Measurements from ENCODE around the gene FLYWCH2.
"Not testable (repeated sequence)": the region's sequence is repeated elsewhere in the genome, so short reads cannot be mapped to it uniquely, and the experiment has no call there.

FLYWCH2 gene

DNA sequence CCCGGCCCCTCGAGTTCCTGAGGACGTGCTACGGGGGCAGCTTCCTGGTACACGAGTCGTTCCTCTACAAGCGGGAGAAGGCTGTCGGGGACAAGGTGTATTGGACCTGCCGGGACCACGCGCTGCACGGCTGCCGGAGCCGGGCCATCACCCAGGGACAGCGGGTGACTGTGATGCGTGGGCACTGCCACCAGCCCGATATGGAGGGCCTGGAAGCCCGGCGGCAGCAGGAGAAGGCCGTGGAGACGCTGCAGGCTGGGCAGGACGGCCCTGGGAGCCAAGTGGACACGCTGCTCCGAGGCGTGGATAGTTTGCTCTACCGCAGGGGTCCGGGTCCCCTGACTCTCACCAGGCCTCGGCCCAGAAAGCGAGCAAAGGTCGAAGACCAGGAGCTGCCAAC is 50.1 kb downstream of the FLYWCH2 start:
- H3K4me3 ChIP-seq: no peak overlapping the region
- H3K9me3 ChIP-seq (ENCODE audit: low read depth, low read length): no peaks in the 10 kb centered on the region
- peaks cover 2% of the 10 kb centered on the region; the same call in 1 of the 2 replicates for H3K36me3 ChIP-seq (ENCODE audit: insufficient read depth, low read length)
- no peak overlapping the region for H3K9ac ChIP-seq (ENCODE audit: insufficient read length)
- H3K27ac ChIP-seq: no peak overlapping the region
- no peak for TF ChIP-seq EZH2 (IDR thresholded peaks at IDR 0.05)
- no peak for TF ChIP-seq POLR2AphosphoS5 (IDR thresholded peaks at IDR 0.05; ENCODE audit: borderline replicate concordance, low read depth, low read length)
- TF ChIP-seq FOXP2 (optimal IDR thresholded peaks at IDR 0.05; ENCODE audit: control extremely low read depth, extremely low read length, insufficient read depth): no peak
- no peak for DNase-seq (ENCODE audit: low read depth, low spot score)

DNA sequence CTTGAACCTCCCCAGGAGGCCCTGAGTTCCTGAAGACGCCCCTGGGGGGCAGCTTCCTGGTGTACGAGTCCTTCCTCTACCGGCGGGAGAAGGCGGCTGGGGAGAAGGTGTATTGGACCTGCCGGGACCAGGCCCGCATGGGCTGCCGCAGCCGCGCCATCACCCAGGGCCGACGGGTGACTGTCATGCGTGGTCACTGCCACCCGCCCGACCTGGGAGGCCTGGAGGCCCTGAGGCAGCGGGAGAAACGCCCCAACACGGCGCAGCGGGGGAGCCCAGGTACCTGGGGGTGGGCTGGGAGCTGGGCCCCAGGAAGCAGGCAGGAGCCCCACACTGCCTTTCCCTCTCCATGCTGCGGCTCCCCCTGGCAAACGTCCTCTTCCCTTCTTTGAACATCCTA is 50.7 kb downstream of the FLYWCH2 start:
- H3K9ac ChIP-seq (ENCODE audit: insufficient read length): no peak overlapping the region
- H3K4me3 ChIP-seq: no peak overlapping the region
- TF ChIP-seq FOXP2 (optimal IDR thresholded peaks at IDR 0.05; ENCODE audit: control extremely low read depth, extremely low read length, insufficient read depth): no peak
- TF ChIP-seq POLR2AphosphoS5 (IDR thresholded peaks at IDR 0.05; ENCODE audit: borderline replicate concordance, low read depth, low read length): no peak
- TF ChIP-seq EZH2 (IDR thresholded peaks at IDR 0.05): no peak
- no peak for DNase-seq (ENCODE audit: low read depth, low spot score)
- H3K9me3 ChIP-seq (ENCODE audit: low read depth, low read length): no peaks in the 10 kb centered on the region
- peaks cover 3% of the 10 kb centered on the region; the same call in 1 of the 2 replicates for H3K36me3 ChIP-seq (ENCODE audit: insufficient read depth, low read length)
- H3K27ac ChIP-seq: no peak overlapping the region

DNA sequence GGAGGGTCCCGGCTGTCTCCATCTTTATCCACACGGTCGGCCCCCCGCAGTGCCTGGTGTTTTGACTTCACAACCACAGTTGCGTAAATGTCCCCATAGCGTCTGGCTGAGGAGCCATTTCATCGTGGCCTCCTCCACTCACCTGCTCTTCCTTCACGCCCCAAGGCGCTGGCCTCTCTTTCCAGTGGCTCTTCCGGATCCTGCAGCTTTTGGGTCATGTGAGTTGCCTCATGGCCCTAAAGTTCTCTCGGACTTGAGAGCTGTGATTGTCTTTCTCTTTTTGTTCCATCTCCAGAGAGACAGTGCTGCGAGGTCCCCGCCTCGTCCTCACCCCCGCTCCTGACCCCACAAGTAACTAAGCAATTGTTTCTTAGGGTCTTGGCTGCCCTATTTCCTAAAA is 51.4 kb downstream of the FLYWCH2 start:
- Histone ChIP-seq H3K9me3 (ENCODE audit: low read depth, low read length) (no peaks in the 10 kb centered on the region), H3K9ac (ENCODE audit: insufficient read length) (no peak overlapping the region), H3K36me3 (ENCODE audit: insufficient read depth, low read length) (peaks cover 4% of the 10 kb centered on the region; the same call in 1 of the 2 replicates), H3K27ac (no peak overlapping the region), H3K4me3 (no peak overlapping the region)
- no peak for DNase-seq (ENCODE audit: low read depth, low spot score)
- TF ChIP-seq POLR2AphosphoS5 (IDR thresholded peaks at IDR 0.05; ENCODE audit: borderline replicate concordance, low read depth, low read length) (no peak), FOXP2 (optimal IDR thresholded peaks at IDR 0.05; ENCODE audit: control extremely low read depth, extremely low read length, insufficient read depth) (no peak), EZH2 (IDR thresholded peaks at IDR 0.05) (no peak)

DNA sequence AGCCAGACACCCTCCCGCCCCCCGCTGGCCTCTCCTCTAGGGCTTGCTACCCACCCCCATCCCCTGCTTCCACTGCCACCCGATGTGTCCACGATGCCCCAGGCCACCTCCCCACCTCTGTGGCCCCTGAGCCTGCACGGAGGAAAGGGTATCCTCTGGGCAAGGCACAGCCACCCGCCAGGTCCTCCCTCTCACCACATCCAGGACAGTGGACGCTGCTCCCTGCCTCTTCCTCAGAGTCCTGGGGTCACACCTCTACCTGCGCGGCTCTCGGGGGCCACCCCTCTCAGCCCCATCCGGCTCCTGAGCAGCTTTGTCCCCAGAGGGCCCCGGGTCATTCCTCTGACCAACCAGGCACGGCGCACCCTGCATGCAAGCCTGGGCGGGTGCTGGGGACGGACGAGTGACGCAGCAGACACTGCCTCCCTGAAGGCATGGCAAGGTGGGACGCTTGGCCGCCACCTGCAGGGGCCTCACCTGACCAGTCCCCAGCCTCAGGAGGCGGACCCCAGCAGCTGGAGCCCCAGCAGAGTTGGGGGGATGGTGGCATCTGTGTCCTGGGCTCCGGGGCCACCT is 53.5 kb downstream of the FLYWCH2 start:
- no peak overlapping the region for H3K27ac ChIP-seq
- H3K9ac ChIP-seq (ENCODE audit: insufficient read length): no peak overlapping the region
- no peak overlapping the region for H3K4me3 ChIP-seq
- peaks cover 13% of the 10 kb centered on the region; the same call in 1 of the 2 replicates for H3K36me3 ChIP-seq (ENCODE audit: insufficient read depth, low read length)
- no peak for DNase-seq (ENCODE audit: low read depth, low spot score)
- TF ChIP-seq EZH2 (IDR thresholded peaks at IDR 0.05): no peak
- TF ChIP-seq POLR2AphosphoS5 (IDR thresholded peaks at IDR 0.05; ENCODE audit: borderline replicate concordance, low read depth, low read length): no peak
- TF ChIP-seq FOXP2 (optimal IDR thresholded peaks at IDR 0.05; ENCODE audit: control extremely low read depth, extremely low read length, insufficient read depth): no peak
- no peaks in the 10 kb centered on the region for H3K9me3 ChIP-seq (ENCODE audit: low read depth, low read length)

DNA sequence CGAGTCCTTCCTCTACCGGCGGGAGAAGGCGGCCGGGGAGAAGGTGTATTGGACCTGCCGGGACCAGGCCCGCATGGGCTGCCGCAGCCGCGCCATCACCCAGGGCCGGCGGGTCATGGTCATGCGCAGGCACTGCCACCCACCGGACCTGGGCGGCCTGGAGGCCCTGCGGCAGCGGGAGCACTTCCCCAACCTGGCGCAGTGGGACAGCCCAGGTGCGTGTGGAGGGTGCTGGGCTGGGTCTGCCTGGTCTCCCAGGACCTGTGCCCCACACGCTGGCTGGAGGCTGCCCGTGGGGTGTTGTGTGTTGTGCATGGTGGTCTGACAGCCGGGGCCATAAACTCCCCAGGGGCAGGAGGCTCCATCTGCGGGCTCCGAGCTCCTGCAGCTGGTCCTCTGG is 54.2 kb downstream of the FLYWCH2 start:
- H3K9me3 ChIP-seq (ENCODE audit: low read depth, low read length): no peaks in the 10 kb centered on the region
- peaks cover 13% of the 10 kb centered on the region; the same call in 1 of the 2 replicates for H3K36me3 ChIP-seq (ENCODE audit: insufficient read depth, low read length)
- no peak for DNase-seq (ENCODE audit: low read depth, low spot score)
- no peak overlapping the region for H3K27ac ChIP-seq
- no peak overlapping the region for H3K4me3 ChIP-seq
- H3K9ac ChIP-seq (ENCODE audit: insufficient read length): no peak overlapping the region
- no peak for TF ChIP-seq POLR2AphosphoS5 (IDR thresholded peaks at IDR 0.05; ENCODE audit: borderline replicate concordance, low read depth, low read length)
- no peak for TF ChIP-seq FOXP2 (optimal IDR thresholded peaks at IDR 0.05; ENCODE audit: control extremely low read depth, extremely low read length, insufficient read depth)
- no peak for TF ChIP-seq EZH2 (IDR thresholded peaks at IDR 0.05)

DNA sequence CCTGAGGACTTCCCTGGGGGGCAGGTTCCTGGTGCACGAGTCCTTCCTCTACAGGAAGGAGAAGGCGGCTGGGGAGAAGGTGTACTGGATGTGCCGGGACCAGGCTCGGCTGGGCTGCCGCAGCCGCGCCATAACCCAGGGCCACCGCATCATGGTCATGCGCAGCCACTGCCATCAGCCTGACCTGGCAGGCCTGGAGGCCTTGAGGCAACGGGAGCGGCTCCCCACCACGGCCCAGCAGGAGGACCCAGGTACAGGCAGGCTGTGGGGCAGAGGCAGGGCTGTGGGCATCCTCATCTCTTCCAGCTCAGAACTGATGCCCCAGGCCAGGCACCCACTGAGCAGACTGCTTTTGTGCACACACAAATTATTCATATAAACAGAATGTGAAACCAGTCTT is 55.2 kb downstream of the FLYWCH2 start:
- H3K4me3 ChIP-seq: no peak overlapping the region
- no peak overlapping the region for H3K27ac ChIP-seq
- H3K9ac ChIP-seq (ENCODE audit: insufficient read length): no peak overlapping the region
- TF ChIP-seq FOXP2 (optimal IDR thresholded peaks at IDR 0.05; ENCODE audit: control extremely low read depth, extremely low read length, insufficient read depth) (no peak), EZH2 (IDR thresholded peaks at IDR 0.05) (no peak), POLR2AphosphoS5 (IDR thresholded peaks at IDR 0.05; ENCODE audit: borderline replicate concordance, low read depth, low read length) (no peak)
- peaks cover 13% of the 10 kb centered on the region; the same call in 1 of the 2 replicates for H3K36me3 ChIP-seq (ENCODE audit: insufficient read depth, low read length)
- H3K9me3 ChIP-seq (ENCODE audit: low read depth, low read length): no peaks in the 10 kb centered on the region
- DNase-seq (ENCODE audit: low read depth, low spot score): no peak

DNA sequence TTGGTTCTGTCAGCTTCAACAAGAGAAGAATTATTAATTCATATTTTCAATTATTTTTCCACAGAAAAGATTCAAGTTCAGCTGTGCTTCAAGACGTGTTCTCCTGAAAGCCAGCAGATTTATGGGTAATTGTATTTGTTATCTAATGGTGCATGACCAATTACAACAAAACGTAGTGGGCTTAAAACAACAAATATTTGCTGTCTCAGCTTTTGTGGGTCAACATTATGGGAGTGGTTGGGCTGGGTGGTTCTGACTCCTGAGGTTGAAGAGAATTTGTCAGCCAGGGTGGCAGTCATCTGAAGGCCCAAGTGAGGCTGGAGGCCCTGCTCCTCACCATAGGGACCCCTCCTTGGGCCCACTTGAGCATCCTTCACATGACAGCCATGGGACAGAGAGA is 57.0 kb downstream of the FLYWCH2 start:
- H3K4me3 ChIP-seq: no peak overlapping the region
- no peaks in the 10 kb centered on the region for H3K9me3 ChIP-seq (ENCODE audit: low read depth, low read length)
- no peak overlapping the region for H3K9ac ChIP-seq (ENCODE audit: insufficient read length)
- H3K36me3 ChIP-seq (ENCODE audit: insufficient read depth, low read length): peaks cover 13% of the 10 kb centered on the region; the same call in 1 of the 2 replicates
- TF ChIP-seq EZH2 (IDR thresholded peaks at IDR 0.05): no peak
- no peak for TF ChIP-seq FOXP2 (optimal IDR thresholded peaks at IDR 0.05; ENCODE audit: control extremely low read depth, extremely low read length, insufficient read depth)
- TF ChIP-seq POLR2AphosphoS5 (IDR thresholded peaks at IDR 0.05; ENCODE audit: borderline replicate concordance, low read depth, low read length): no peak
- no peak overlapping the region for H3K27ac ChIP-seq
- no peak for DNase-seq (ENCODE audit: low read depth, low spot score)

DNA sequence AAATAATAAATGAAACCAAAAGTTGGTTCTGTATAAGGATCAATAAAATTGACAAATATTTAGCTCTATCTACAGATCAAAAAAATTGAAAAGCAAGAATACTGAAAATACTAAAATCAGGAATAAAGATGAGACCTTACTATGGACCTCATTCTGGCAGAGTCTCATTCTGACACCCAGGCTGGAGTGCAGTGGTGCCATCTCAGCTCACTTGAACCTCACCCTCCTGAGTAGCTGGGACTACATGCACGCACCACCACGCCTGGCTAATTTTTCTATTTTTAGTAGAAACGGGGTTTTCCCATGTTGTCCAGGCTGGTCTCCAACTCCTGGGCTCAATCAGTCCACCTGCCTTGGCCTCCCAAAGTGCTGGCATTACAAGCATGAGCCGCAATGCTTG is 59.0 kb downstream of the FLYWCH2 start:
- no peak for DNase-seq (ENCODE audit: low read depth, low spot score)
- Histone ChIP-seq H3K36me3 (ENCODE audit: insufficient read depth, low read length) (peaks cover 13% of the 10 kb centered on the region; the same call in 1 of the 2 replicates), H3K9me3 (ENCODE audit: low read depth, low read length) (no peaks in the 10 kb centered on the region), H3K27ac (no peak overlapping the region), H3K4me3 (no peak overlapping the region), H3K9ac (ENCODE audit: insufficient read length) (no peak overlapping the region)
- no peak for TF ChIP-seq EZH2 (IDR thresholded peaks at IDR 0.05)
- no peak for TF ChIP-seq FOXP2 (optimal IDR thresholded peaks at IDR 0.05; ENCODE audit: control extremely low read depth, extremely low read length, insufficient read depth)
- no peak for TF ChIP-seq POLR2AphosphoS5 (IDR thresholded peaks at IDR 0.05; ENCODE audit: borderline replicate concordance, low read depth, low read length)

DNA sequence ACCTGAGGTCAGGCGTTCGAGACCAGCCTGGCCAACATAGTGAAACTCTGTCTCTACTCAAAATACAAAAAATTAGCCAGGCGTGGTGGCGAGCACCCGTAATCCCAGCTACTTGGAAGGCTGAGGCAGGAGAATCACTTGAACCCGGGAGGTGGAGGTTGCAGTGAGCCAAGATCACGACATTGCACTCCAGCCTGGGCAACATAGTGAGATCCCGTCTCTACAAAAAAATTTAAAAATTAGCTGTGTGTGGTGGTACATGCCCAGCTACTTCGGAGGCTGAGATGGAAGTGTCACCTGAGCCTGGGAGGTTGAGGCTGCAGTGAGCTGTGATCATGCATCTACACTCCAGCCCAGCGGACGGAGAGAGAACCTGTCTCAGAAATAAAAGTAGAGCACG is 60.7 kb downstream of the FLYWCH2 start:
- not testable (repeated sequence) for H3K9me3 ChIP-seq (ENCODE audit: low read depth, low read length); DNase-seq (ENCODE audit: low read depth, low spot score); H3K4me3 ChIP-seq; H3K9ac ChIP-seq (ENCODE audit: insufficient read length); H3K27ac ChIP-seq; H3K36me3 ChIP-seq (ENCODE audit: insufficient read depth, low read length)

Data from SK-N-MC (cell line).